GM10248 (cell line): ENCODE measurements around the gene TMED9.
"Not testable (repeated sequence)": the region's sequence is repeated elsewhere in the genome, so short reads cannot be mapped to it uniquely, and the experiment has no call there.

ENCODE experiments used
- CTCF ChIA-PET: fragments of 300-600 bp; sonication (Branson Sonifier 250); formaldehyde crosslinking; extraction: SDS; loops from one replicate; lab custom pipeline; 2021; ENCODE audit warnings: antibody characterized with exemption; lab: Yijun Ruan, JAX
- POLR2A ChIA-PET: fragments of 350-650 bp; sonication (Branson Sonifier 250); formaldehyde crosslinking; extraction: SDS; loops from one replicate; lab custom pipeline; 2020; ENCODE audit warnings: antibody characterized with exemption; lab: Yijun Ruan, JAX
- DNase-seq: peaks from one replicate; pipeline ENCODE4 v3.0.0; 2012; ENCODE audit errors: extremely low spot score
- TF ChIP-seq, protein P1 (sequence below): IDR thresholded peaks from 2 replicates; pipeline ENCODE4 v1.5.1; 2012; ENCODE audit warnings: mild to moderate bottlenecking, low read depth; ENCODE audit errors: extremely low read depth, missing control alignments, control extremely low read depth

Gene TMED9

DNA sequence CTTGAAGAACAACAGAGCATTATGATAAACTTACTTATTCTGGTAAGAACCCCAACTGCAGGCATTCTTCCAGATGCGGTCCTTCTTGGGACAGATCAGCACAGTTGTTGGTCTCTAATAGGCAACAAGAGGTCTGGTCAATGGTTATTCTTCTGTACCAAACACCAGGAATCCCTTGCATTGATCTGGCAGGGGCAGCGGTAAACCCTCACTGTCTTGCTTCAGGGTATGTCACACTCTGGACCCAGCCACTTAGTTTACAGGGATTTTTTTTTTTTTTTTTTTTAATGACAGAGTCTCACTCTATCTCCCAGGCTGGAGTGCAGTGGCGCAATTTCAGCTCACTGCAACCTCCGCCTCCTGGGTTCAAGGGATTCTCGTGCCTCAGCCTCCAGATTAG, 36.3 kb upstream of the TMED9 start:
- TF ChIP-seq, protein P1, sequence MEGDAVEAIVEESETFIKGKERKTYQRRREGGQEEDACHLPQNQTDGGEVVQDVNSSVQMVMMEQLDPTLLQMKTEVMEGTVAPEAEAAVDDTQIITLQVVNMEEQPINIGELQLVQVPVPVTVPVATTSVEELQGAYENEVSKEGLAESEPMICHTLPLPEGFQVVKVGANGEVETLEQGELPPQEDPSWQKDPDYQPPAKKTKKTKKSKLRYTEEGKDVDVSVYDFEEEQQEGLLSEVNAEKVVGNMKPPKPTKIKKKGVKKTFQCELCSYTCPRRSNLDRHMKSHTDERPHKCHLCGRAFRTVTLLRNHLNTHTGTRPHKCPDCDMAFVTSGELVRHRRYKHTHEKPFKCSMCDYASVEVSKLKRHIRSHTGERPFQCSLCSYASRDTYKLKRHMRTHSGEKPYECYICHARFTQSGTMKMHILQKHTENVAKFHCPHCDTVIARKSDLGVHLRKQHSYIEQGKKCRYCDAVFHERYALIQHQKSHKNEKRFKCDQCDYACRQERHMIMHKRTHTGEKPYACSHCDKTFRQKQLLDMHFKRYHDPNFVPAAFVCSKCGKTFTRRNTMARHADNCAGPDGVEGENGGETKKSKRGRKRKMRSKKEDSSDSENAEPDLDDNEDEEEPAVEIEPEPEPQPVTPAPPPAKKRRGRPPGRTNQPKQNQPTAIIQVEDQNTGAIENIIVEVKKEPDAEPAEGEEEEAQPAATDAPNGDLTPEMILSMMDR, result no peak
- no peak for DNase-seq
- ChIA-PET POLR2A (no interaction called here), CTCF (no interaction called here)

DNA sequence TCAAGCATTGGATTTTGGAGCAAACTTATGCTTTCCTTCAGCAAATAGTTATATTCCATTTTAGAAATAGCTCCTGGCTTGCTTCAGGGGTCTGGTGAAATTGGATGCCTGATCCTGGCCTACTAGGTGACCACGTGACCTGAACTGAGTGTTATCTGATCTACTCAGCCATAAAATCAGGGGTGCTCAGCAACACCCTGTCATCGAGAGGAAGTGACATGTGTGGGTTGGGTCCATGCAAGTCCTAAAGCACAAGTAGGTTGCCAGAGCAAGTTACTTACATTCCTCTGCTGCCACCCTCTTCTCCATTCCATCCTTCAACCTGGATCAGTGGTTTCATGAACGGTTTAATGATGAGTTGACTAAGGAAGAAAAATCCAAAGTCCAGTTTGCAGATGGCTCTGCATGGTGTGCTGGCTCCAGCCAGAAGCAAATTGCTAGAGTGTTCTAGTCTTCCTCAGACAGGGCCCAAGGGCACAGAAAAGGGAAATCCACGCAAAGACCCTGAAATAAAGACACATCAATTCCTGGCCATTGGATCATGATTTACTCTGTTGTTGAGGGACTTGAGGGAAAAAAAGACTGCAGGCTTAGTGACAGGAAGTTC, 34.9 kb upstream of the TMED9 start:
- DNase-seq, result no peak

DNA sequence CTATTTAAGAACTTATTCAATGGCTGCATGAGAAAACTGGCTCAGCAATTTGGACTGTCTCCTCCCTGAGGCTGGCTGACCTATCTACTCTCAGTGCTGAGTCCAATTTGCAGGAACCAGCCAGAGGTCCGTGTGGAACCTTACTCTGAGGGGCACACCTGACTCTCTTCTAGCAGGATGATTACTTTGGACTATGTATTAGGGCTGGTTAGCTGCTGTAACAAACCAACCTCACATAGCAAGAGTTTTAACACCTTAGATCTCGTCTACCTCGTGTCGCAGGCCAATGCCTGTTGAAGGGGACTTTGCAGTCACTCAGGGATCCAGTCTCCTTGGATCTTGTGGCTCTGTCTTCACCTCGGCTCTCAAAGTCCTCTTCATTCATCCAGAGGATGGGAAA, 34.2 kb upstream of the TMED9 start:
- no peak for DNase-seq
- POLR2A ChIA-PET, result no interaction called here
- CTCF ChIA-PET, result interaction anchor here (1.6 kb wide), 1 partner anchor 12 kb away, joined by 5 read pairs; no protein-coding TSS in a partner anchor
- TF ChIP-seq, protein P1, result no peak

More for the DNA sequence above, 34.9 kb upstream of the TMED9 start:
- TF ChIP-seq, protein P1, result no peak
- ChIA-PET CTCF (interaction anchor here (1.1 kb wide), 1 partner anchor 37 kb away, joined by 3 read pairs; no protein-coding TSS in a partner anchor), POLR2A (no interaction called here)

DNA sequence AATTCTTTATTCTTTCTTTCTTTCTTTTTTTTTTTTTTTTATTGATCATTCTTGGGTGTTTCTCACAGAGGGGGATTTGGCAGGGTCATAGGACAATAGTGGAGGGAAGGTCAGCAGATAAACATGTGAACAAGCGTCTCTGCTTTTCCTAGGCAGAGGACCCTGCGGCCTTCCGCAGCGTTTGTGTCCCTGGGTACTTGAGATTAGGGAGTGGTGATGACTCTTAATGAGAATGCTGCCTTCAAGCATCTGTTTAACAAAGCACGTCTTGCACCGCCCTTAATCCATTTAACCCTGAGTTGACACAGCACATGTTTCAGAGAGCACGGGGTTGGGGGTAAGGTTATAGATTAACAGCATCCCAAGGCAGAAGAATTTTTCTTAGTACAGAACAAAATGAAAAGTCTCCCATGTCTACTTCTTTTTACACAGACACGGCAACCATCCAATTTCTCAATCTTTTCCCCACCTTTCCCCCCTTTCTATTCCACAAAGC, 32.5 kb upstream of the TMED9 start:
- DNase-seq, POLR2A ChIA-PET: not testable (repeated sequence)
- CTCF ChIA-PET, result interaction anchor here (1.8 to 3.4 kb wide), 2 partner anchors 11 to 13 kb away, joined by 6 to 15 read pairs; no protein-coding TSS in a partner anchor

DNA sequence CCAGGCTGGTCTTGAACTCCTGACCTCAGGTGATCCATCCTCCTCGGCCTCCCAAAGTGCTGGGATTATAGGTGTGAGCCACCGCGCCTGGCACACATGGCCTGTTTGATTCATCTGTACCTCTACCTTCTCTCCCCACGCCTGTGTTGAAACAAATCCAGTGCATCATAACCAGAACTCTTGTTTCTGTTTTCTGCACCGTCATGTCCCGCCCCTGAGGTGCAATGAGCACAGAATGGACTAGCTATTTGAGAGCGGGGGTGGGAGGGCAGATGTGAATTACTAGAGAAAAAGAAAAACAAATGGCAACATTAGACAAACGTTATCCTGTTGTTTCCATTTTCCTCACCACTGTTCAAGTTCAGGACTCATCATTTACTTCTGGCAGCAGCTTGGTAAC, 27.0 kb upstream of the TMED9 start:
- no peak for DNase-seq
- POLR2A ChIA-PET, result no interaction called here
- TF ChIP-seq, protein P1, result no peak
- CTCF ChIA-PET, result interaction anchor here (1.2 kb wide), 1 partner anchor 11 kb away, joined by 3 read pairs; the partner anchor contains the start of gene FAM193B

DNA sequence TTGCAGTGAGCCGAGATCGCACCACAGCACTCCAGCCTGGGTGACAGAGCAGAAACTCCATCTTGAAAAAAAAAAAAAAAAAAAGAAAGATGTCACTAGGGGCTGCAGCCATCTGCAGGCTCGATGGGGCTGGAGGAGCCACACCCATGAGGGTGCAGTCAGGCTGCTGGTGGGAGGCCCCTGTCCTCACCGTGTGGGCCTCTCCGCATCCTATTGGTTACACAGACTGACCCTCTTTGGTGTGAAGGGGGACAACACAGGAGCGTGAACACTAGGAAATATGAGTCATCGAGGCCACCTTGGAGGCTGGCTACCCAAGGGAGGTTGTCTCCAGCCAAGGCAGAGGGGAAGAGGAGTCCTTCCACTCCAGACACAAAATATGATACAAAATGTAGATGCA, 23.7 kb upstream of the TMED9 start:
- DNase-seq, result no peak
- ChIA-PET CTCF (interaction anchor here (3.5 kb wide), 1 partner anchor 7 kb away, joined by 15 read pairs; no protein-coding TSS in a partner anchor), POLR2A (no interaction called here)
- TF ChIP-seq, protein P1, result no peak

DNA sequence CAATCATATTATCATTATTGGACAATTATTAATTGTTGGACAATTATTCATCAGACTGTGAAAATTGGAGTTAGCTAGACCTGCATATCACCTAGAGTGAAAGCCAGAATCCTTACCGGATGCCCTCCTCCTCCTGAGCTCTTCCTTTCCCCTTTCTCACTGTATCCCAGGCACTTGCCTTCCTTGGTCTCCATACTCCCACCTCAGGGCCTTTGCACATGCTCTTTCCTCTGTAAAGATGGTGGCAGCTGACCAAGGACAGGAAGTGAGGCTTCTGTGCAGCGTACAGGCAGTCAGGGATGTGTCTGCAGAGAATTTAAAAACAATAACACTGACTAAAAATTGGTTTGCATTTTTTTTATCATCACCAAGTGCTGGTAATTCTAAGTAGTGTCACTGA, 22.1 kb upstream of the TMED9 start:
- ChIA-PET CTCF (interaction anchor here (0.9 to 3.5 kb wide), 3 partner anchors 9 to 37 kb away, joined by 3 to 15 read pairs (median 5); no protein-coding TSS in a partner anchor), POLR2A (no interaction called here)
- TF ChIP-seq, protein P1, result no peak
- no peak for DNase-seq
